Lower leg skin (tissue), 3 donors: ENCODE results near the gene ZNF263.

Source experiments
- POLR2A ChIP-seq, 2 donors: fragments of 450-650 bp; IDR thresholded peaks; one replicate each; pipeline ENCODE4 v1.6.1; 2016 to 2017; ENCODE audit warnings: antibody characterized with exemption in 2 of 2, mild to moderate bottlenecking in 1 of 2, moderate library complexity in 1 of 2
- TF ChIP-seq, protein P1 (sequence below), 3 donors: fragments of 450-650 bp; IDR thresholded peaks; one replicate each; pipeline ENCODE4 v1.5.1; 2016; ENCODE audit warnings: antibody characterized with exemption in 3 of 3, mild to moderate bottlenecking in 3 of 3, moderate library complexity in 2 of 3

- TF ChIP-seq, protein P1, sequence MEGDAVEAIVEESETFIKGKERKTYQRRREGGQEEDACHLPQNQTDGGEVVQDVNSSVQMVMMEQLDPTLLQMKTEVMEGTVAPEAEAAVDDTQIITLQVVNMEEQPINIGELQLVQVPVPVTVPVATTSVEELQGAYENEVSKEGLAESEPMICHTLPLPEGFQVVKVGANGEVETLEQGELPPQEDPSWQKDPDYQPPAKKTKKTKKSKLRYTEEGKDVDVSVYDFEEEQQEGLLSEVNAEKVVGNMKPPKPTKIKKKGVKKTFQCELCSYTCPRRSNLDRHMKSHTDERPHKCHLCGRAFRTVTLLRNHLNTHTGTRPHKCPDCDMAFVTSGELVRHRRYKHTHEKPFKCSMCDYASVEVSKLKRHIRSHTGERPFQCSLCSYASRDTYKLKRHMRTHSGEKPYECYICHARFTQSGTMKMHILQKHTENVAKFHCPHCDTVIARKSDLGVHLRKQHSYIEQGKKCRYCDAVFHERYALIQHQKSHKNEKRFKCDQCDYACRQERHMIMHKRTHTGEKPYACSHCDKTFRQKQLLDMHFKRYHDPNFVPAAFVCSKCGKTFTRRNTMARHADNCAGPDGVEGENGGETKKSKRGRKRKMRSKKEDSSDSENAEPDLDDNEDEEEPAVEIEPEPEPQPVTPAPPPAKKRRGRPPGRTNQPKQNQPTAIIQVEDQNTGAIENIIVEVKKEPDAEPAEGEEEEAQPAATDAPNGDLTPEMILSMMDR (IDR thresholded peaks at IDR 0.05), result no peak
- TF ChIP-seq POLR2A (IDR thresholded peaks at IDR 0.05), result no peak
Measured at GRCh38 chr16:3292604-3293003, 9.3 kb downstream of the ZNF263 start.
